Gastrocnemius medialis (tissue), 4 donors: Measurements from ENCODE around the gene CRYL1. TPM values are rescaled to one million over a fixed set of nuclear protein-coding genes. Genes with fewer than 3 reads are reported as not detected.

Source experiments
- ATAC-seq, 2 donors: fragments of 150-250 bp; one replicate each; pipeline ENCODE4 v1.9.1; 2016
- DNase-seq, 2 donors: peaks; one replicate each; pipeline ENCODE4 v3.0.0-alpha.2; 2019
- H3K27ac ChIP-seq, 4 donors: fragments of 200-600 bp; sonication (generic); 1 replicate in 1 of 4; 2 replicates in 3 of 4; pipeline ENCODE4 v1.5.1; 2016 to 2018; ENCODE audit warnings: mild to moderate bottlenecking in 2 of 4, moderate library complexity in 1 of 4
- H3K27me3 ChIP-seq, 3 donors: fragments of 200-600 bp; sonication (generic) in 2 of 3; 1 replicate in 1 of 3; 2 replicates in 2 of 3; pipeline versions ENCODE4 v1.5.1 to v1.6.0; 2016 to 2019; ENCODE audit warnings: mild to moderate bottlenecking in 1 of 3, moderate library complexity in 1 of 3
- H3K36me3 ChIP-seq, 2 donors: fragments of 200-600 bp; sonication (generic) in 1 of 2; one replicate each; pipeline ENCODE4 v1.5.1; 2017 to 2018
- H3K4me1 ChIP-seq, 2 donors: fragments of 200-600 bp; sonication (generic) in 1 of 2; one replicate each; pipeline ENCODE4 v1.5.1; 2016 to 2017; ENCODE audit warnings: mild to moderate bottlenecking in 2 of 2
- H3K4me3 ChIP-seq, 4 donors: fragments of 200-600 bp; sonication (generic) in 3 of 4; 1 replicate in 1 of 4; 2 replicates in 3 of 4; pipeline ENCODE4 v1.5.1; 2016 to 2019; ENCODE audit warnings: mild to moderate bottlenecking in 2 of 4
- H3K9me3 ChIP-seq, 3 donors: fragments of 200-600 bp; sonication (generic) in 2 of 3; 1 replicate in 1 of 3; 2 replicates in 2 of 3; pipeline ENCODE4 v1.5.1; 2016 to 2019
- POLR2A ChIP-seq, 2 donors: fragments of 450-650 bp; IDR thresholded peaks; one replicate each; pipeline ENCODE4 v1.6.1; 2017; ENCODE audit warnings: antibody characterized with exemption in 2 of 2, mild to moderate bottlenecking in 2 of 2, moderate library complexity in 2 of 2
- in situ Hi-C, 4 donors: fragments of 200-750 bp; cut with MboI; loops; one replicate each; pipeline versions ENCODE4 v1.15.0 to v1.8.0; 2017; ENCODE audit warnings: low sequenced_read_pairs in 4 of 4
- intact Hi-C: fragments of 100-400 bp; cut with DNase I; formaldehyde crosslinking; loops from one replicate; pipeline ENCODE4 v1.15.1; 2023; ENCODE audit warnings: low total_unique reads
- total RNA-seq, 4 donors: library from RNA; depleted of rRNA; stranded (reverse); fragments of >200 nt; gene quantifications; one replicate each; pipeline versions ENCODE4 v1.1.0 to v1.2.3, GENCODE V29; 2016
- TF ChIP-seq, protein P1 (sequence below), 5 experiments: fragments of 450-650 bp in 3 of 5; fragments of 200-600 bp in 2 of 5; sonication (generic) in 2 of 5; IDR thresholded peaks in 4 of 5; conservative IDR thresholded peaks in 1 of 5; 1 replicate in 4 of 5; 2 replicates in 1 of 5; pipeline ENCODE4 v1.5.1; 2016 to 2019; ENCODE audit warnings: antibody characterized with exemption in 5 of 5, mild to moderate bottlenecking in 3 of 5, moderate library complexity in 3 of 5

Gene CRYL1
- total RNA-seq, 4 donors from 2014 or later, result 11.0 to 17.4 (median 15.7) TPM

DNA sequence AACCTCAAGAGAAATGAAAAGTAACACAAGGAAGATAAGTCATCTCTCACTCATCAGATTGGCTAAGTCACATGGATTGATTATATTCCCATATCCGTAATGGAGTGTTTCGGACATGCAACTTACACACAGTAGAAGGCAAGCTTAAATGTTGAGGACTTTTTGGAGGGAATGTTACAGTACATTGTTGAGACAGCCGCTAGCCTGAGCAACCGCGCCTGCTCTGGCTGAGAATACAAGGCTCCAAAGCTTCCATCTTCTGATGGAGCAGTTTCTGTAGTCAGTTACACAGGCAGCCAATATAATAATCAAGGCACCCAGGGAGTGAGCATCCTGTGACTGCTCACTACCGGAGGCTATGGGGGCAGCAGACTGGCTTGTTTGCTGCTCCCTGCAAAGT lies 1.0 kb upstream of the CRYL1 start:
- no peak for TF ChIP-seq POLR2A (IDR thresholded peaks at IDR 0.05)
- TF ChIP-seq, protein P1, sequence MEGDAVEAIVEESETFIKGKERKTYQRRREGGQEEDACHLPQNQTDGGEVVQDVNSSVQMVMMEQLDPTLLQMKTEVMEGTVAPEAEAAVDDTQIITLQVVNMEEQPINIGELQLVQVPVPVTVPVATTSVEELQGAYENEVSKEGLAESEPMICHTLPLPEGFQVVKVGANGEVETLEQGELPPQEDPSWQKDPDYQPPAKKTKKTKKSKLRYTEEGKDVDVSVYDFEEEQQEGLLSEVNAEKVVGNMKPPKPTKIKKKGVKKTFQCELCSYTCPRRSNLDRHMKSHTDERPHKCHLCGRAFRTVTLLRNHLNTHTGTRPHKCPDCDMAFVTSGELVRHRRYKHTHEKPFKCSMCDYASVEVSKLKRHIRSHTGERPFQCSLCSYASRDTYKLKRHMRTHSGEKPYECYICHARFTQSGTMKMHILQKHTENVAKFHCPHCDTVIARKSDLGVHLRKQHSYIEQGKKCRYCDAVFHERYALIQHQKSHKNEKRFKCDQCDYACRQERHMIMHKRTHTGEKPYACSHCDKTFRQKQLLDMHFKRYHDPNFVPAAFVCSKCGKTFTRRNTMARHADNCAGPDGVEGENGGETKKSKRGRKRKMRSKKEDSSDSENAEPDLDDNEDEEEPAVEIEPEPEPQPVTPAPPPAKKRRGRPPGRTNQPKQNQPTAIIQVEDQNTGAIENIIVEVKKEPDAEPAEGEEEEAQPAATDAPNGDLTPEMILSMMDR (IDR thresholded peaks at IDR 0.05 in 4 of 5, conservative IDR thresholded peaks at IDR 0.05 in 1 of 5), result no peak
- ATAC-seq (no peak), DNase-seq (no peak)
- no peaks in the 10 kb centered on the region for H3K9me3 ChIP-seq
- peaks cover 0 to 3% (median 0%) of the 10 kb centered on the region in 3 donors for H3K27me3 ChIP-seq
- peak overlapping the region; percentile 80 to 96 (median 88) for H3K4me3 ChIP-seq
- in situ Hi-C loops, result no loop called here
- intact Hi-C loops, result loop anchor here (1.0 kb wide), 1 partner anchor 40 kb away; no protein-coding TSS in a partner anchor
- H3K27ac ChIP-seq, result peak overlapping the region; percentile 86 to 91 (median 90)
- H3K4me1 ChIP-seq, result peaks cover 5 to 7% of the 10 kb centered on the region in 2 donors
- no peaks in the 10 kb centered on the region for H3K36me3 ChIP-seq

DNA sequence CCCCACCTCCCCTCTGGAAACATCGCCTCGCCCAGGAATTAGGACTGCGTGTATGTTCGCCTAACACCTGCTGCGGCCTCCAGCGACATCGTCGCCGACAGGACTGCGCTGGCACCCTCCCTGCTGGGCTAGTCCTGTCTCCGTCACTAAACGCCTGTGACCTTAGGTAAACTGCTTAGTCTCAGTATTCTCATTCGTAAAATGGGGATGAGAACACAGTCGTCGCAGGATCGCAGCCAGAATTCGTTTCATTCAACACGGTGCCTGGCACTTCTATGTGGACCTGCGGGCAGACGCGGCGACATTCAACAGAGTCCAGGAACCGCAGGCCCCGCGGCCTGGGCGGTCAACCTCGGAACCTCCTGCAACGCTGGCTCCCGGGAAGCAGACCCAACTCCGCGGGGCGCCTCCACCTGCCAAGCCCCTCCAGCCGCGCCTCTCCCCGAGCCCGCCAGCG lies 485 bp downstream of the CRYL1 start:
- DNase-seq (peak; percentile 13 to 33), ATAC-seq (peak; percentile 48 to 49)
- TF ChIP-seq POLR2A (IDR thresholded peaks at IDR 0.05), result no peak
- TF ChIP-seq, protein P1 (IDR thresholded peaks at IDR 0.05 in 4 of 5, conservative IDR thresholded peaks at IDR 0.05 in 1 of 5), result no peak
- intact Hi-C loops, result no loop called here
- H3K36me3 ChIP-seq, result no peaks in the 10 kb centered on the region
- in situ Hi-C loops, result no loop called here
- H3K4me1 ChIP-seq, result peaks cover 5 to 7% of the 10 kb centered on the region in 2 donors
- H3K27me3 ChIP-seq, result peaks cover 0 to 3% (median 0%) of the 10 kb centered on the region in 3 donors
- no peaks in the 10 kb centered on the region for H3K9me3 ChIP-seq
- peak overlapping the region; percentile 80 to 96 (median 88) for H3K4me3 ChIP-seq
- peak overlapping the region; percentile 86 to 91 (median 90) for H3K27ac ChIP-seq

DNA sequence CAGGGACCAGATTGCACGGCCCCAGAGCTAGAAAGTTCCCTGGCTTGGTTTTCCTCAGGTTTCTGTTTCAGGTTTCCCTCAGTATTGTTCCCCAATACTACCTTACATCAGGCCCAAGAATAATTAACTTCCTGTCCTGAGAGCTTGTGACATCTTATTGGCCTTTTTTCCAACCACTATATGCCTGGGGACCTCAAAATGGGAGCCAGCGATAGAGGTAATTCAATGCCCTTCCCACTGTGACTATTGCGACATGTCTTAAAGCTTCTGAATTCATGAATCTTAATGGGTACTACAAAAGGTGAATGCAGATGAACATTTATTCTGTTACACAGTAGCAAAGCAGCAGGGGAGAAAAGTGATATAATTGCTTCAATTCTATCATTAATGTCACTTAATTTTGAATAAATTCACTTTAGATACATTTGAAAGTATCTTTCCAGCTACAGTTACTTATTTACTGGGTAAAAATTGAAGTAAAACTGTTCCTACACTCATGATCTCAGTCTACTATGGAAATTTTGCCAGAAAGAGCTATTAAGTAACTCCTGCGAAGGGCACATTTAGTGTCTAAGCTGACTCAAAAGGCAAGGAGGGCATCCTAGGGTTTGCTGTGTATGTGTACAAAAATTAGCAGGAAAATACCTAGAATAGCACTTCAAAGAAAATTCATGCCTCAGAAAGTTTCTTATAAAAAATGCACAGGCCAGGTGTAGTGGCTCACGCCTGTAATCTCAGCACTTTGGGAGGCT lies 4.1 kb downstream of the CRYL1 start:
- ATAC-seq, result no peak
- Histone ChIP-seq H3K4me3 (no peak overlapping the region), H3K36me3 (no peaks in the 10 kb centered on the region), H3K27ac (no peak overlapping the region), H3K27me3 (no peaks in the 10 kb centered on the region), H3K9me3 (no peaks in the 10 kb centered on the region), H3K4me1 (peaks cover 2 to 5% of the 10 kb centered on the region in 2 donors)
- intact Hi-C loops, result no loop called here
- no peak for DNase-seq
- TF ChIP-seq POLR2A (IDR thresholded peaks at IDR 0.05), result no peak
- TF ChIP-seq, protein P1 (IDR thresholded peaks at IDR 0.05 in 4 of 5, conservative IDR thresholded peaks at IDR 0.05 in 1 of 5), result no peak
- in situ Hi-C loops, result no loop called here

DNA sequence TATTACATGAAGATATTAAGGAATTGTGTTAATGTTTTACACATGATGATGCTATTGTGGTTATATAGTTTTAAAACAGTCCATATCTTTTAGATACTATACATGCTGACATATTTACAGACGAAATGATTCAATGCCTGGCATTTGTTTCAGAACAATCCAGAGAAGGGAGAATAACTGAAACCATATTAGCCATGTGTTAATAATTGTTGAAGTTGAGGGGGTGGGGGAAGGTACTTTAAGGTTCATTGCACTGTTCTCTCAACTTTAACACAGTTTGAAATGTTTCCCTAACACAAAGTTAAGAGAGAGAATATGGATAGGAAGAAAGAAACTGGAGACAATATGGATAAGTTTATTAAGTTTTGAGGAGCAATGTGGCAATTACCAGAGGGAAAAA lies 5.8 kb downstream of the CRYL1 start:
- Histone ChIP-seq H3K27ac (no peak overlapping the region), H3K4me3 (no peak overlapping the region), H3K9me3 (no peaks in the 10 kb centered on the region), H3K36me3 (no peaks in the 10 kb centered on the region), H3K4me1 (peaks cover 0 to 5% of the 10 kb centered on the region in 2 donors), H3K27me3 (no peaks in the 10 kb centered on the region)
- no peak for DNase-seq
- in situ Hi-C loops, result no loop called here
- TF ChIP-seq, protein P1 (IDR thresholded peaks at IDR 0.05 in 4 of 5, conservative IDR thresholded peaks at IDR 0.05 in 1 of 5), result no peak
- TF ChIP-seq POLR2A (IDR thresholded peaks at IDR 0.05), result no peak
- intact Hi-C loops, result loop anchor here (5.0 kb wide), 1 partner anchor 182 kb away; the partner anchor contains the start of gene IL17D
- no peak for ATAC-seq
